Measurements from ENCODE around the gene SCGB1C2.

The SCGB1C2 gene

GRCh38 chr17:173166-173911 is 36.0 kb downstream of the SCGB1C2 start:
- no peak for DNase-seq

DNA sequence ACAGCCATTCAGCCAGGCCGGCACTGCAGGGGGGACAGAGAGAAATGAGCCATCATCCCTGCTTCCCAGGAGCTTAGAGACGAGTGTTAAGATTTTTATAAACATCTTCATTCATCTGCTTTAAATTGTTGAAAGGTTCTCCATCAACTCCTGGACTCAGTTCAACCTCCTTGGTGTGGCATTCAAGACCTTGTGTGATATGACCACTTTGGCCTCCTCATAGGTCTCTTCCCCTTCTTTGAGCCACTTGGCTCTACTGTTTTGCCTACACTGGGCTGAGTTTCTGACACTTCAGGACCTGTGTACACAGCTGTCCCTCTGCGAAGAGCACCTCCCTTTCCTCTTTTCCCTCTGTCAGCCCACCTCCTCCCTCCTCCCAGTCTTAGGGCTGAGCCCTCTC is 39.8 kb downstream of the SCGB1C2 start:
- DNase-seq: no peak

GRCh38 chr17:177762-178161 is 40.4 kb downstream of the SCGB1C2 start:
- no peak for DNase-seq

GRCh38 chr17:178292-179065 is 41.1 kb downstream of the SCGB1C2 start:
- DNase-seq: no peak

- DNase-seq: no peak
These were observed 41.7 kb downstream of the SCGB1C2 start for GRCh38 chr17:179066-179432.

DNA sequence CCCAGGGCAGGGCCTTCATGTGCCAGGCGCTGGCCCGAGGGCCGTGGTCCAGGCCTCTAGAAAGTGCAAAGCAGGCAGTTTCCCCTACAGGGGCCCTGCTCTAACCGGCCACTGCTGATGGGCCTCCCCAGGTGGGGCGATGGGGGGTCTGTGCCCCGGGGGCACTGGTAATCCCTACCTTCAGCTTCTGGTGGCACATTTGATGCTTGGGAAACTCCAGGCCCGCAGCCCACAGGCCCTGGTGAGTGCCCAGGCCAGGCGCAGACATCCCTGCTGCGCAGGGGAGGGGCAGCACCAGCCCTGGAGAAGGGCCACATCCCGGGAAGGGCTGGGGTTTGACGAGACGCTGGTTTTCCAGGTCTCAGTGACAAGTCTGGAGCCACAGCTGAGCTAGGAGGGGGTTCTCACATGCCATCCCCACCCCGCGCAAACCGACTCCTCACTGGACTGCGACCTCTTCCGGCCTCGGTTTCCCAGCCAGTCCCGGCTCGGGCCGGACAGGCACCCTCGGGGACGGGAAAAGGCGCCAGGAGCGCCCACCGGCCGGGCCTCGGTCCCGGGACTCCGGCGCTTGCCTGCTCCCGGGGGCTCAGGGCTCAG is 42.5 kb downstream of the SCGB1C2 start:
- no peak for DNase-seq

- no peak for DNase-seq
These were observed 43.2 kb downstream of the SCGB1C2 start for GRCh38 chr17:180381-181244.

- no peak for DNase-seq
These were observed 44.1 kb downstream of the SCGB1C2 start, which contains the start of gene DOC2B for GRCh38 chr17:181245-182049. DOC2B (minus strand) TSS chr17:181650; CDS start chr17:181479, 171 bp downstream.

GRCh38 chr17:182050-182751 is 44.8 kb downstream of the SCGB1C2 start:
- no peak for DNase-seq

- DNase-seq: no peak
These were observed 45.7 kb downstream of the SCGB1C2 start for GRCh38 chr17:183021-183420.

DNA sequence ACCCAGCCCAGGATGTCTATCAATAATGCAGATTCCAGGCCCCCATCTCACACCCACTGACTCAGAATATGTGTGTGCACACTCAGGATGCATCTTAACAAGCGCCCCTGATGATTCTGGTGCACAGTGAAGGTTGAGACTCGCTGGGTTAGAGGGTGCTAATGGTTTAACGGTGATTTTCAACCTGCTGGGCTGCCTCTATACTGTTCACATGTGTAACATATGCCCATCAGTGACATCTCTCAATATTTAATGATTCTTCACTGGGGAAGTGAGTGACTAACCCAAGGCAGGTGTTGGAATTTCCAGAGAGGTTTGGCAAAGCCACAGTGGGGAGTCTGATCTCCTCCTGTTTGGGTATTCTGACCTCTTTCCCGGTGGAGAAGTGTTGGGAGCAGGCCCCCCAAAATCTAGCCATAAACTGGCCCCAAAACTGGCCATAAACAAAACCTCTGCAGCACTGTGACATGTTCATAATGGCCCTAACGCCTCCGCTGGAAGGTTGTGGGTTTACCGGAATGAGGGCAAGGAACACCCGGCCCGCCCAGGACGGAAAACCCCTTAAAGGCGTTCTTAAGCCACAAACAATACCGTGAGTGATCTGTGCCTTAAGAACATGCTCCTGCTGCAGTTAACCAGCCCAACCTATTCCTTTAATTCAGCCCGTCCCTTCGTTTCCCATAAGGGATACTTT is 48.2 kb downstream of the SCGB1C2 start:
- no peak for DNase-seq

GRCh38 chr17:187130-187529 is 49.8 kb downstream of the SCGB1C2 start:
- DNase-seq: no peak

Data from T-helper 9 cell (primary cell).